ENCODE measurements around the gene NPW.

GRCh38 chr16:1983544-1984346, 35.8 kb upstream of the NPW start, which contains the start of gene GFER:
- TF ChIP-seq SP1 (IDR thresholded peaks at IDR 0.05) (no peak), L3MBTL2 (conservative IDR thresholded peaks at IDR 0.05) (no peak; the same call in 1 of the 2 replicates), PKNOX1 (IDR thresholded peaks at IDR 0.05) (no peak), LEF1 (IDR thresholded peaks at IDR 0.05; ENCODE audit: borderline replicate concordance) (peak; percentile 74; the same call in 1 of the 2 replicates), FOXM1 (IDR thresholded peaks at IDR 0.05; ENCODE audit: borderline replicate concordance) (peak; percentile 59; the same call in 1 of the 2 replicates), SUZ12 (IDR thresholded peaks at IDR 0.05) (no peak), FOXK2 (IDR thresholded peaks at IDR 0.05) (no peak), NFRKB (IDR thresholded peaks at IDR 0.05) (no peak), TARDBP (IDR thresholded peaks at IDR 0.05) (peak; percentile 38; the same call in 1 of the 2 replicates), ARNT (IDR thresholded peaks at IDR 0.05) (peak; percentile 42; the same call in 1 of the 2 replicates), CTBP1 (IDR thresholded peaks at IDR 0.05; ENCODE audit: borderline replicate concordance) (0 out of 2 replicates have a peak, but pooled peaks have one; percentile 36)

All from HEK293T (cell line).